ENCODE measurements around the gene NDE1.
A peak's percentile ranks its signal among the peaks of the same experiment; 100 is the strongest.

Gene NDE1

DNA sequence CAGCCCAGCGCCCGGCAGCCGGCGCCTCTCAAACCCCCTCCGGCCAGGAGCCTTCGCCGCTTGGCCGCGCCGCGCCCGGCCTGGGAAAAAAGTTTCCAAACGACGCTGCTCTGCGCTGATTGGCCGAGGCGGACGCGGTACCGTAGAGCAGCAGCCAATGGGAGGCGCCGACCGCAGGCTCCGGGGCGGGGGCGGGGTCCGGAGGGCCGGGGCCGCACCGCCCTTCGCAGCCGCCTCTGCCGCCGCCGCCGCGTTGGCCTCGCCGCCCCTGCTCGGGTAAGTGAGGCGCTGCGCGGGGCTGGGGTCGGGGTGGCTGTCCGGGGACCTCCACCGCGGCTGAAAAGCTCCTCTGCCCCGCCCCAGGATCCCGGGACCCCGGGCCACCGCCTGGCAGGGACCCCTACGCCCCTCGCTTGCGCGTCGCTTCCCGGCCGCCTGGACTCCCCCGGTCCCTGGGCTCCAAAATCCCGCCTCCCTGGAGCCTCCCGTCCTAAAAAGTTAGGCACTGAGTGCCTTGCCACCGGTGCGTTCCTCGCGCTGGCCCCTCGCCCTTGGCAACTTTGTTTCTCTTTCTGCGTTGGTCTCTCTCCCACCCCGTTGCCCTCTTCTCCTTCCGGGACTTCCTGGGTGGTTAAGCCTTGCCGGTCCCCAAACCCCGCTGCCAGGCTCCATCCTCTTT, at the start of gene NDE1:
Gene NDE1 (plus strand): TSS at position 227 of the 679 bp plus-strand sequence. CDS start 14,534 bp downstream, outside the sequence.
- DNase-seq, result peak; percentile 83 to 98 (median 90)
- intact Hi-C loops (cut with DNase I), result no loop called here

DNA sequence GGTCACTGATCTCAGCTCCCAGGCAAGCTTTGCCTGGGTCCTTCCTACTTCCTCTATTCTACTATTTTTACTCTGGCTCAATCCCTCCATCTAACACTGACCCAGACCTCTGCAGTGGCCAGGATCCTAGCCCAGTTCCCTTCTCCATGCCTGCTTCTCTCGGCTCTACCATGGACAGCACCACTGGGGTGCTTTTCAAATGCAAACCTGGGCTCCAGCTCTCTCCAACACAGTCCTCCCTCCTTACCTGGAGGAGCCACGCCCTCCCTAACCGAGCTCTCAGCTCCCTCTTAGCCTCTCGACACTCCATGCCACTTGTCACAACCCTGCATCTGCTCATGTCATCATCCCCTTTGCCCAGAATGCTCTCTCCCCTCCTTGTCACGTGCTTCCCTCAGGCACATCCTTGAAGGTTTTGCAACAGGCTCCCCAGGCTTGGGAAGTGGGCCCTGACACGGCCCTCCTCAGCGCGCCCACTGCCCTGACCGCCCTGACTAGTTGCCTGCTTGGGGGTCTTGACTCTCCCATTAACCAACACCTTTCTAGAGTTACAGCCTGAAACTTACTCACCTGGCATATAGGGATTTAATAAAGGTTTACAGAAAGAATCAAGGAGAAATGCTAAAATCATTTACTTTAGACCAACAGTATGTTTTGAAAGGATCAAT, 48.7 kb upstream of the NDE1 start:
- intact Hi-C loops (cut with DNase I), result loop anchor here (10.0 kb wide), 1 partner anchor 103 kb away; no protein-coding TSS in a partner anchor
- DNase-seq, result peak in 1 of 10 donors; percentile 31

- intact Hi-C loops (cut with DNase I), result loop anchor here (10.0 kb wide), 1 partner anchor 102 kb away; no protein-coding TSS in a partner anchor
- DNase-seq, result peak in 1 of 10 donors; percentile 2
These were observed 47.6 kb upstream of the NDE1 start for GRCh38 chr16:15602285-15603044.

DNA sequence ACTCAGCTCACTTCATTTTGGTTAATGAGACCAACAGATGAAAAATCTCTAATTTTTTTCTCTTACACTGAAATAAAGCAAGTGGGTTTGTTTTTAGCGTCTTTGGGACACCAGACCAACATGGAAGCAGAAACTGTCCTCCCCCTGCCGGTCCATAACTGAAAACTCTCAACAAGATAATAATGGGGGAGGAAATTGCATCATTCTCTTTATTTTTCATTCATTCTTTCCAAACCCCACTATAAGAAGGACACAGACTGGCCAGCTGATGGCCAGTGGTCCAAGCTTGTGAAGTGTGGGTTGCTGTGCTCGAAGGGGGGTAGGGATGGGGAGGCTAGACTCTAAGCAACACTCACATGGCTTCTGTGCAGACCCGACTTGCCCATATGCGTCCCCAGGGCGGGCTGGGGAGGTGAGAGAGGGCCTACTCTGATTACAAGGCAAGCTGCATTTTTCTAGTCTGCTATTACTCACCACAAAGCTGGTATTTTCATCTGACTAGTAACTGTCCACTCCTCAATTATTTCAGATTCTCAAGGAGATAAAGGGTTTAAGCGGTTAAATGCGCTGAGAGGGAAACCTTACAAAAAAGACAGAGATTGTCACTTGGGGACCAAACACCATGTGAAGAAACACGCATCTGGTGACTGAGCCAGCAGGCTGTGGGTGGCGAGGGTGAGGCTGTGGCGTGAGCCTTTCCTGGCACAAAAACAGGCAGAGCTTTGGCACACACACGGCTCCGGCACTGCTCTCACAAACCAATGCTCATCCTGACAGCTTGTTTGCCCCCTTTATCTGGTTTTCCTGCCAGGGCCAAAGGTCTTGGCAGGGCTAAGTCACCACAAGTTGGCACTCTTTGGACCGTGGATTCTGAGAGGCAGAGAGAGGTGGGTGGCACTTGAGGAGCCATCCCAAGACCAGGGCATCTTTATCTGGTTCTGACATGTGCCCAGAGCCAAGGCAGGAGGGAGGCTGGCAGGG, 45.3 kb upstream of the NDE1 start:
- peak; percentile 38 to 94 (median 62) for DNase-seq
- intact Hi-C loops (cut with DNase I), result loop anchor here (10.0 kb wide), 1 partner anchor 100 kb away; no protein-coding TSS in a partner anchor

- intact Hi-C loops (cut with DNase I), result loop anchor here (10.0 kb wide), 1 partner anchor 99 kb away; no protein-coding TSS in a partner anchor
- peak in 1 of 10 donors; percentile 75 for DNase-seq
These were observed 44.1 kb upstream of the NDE1 start for GRCh38 chr16:15605839-15606517.

DNA sequence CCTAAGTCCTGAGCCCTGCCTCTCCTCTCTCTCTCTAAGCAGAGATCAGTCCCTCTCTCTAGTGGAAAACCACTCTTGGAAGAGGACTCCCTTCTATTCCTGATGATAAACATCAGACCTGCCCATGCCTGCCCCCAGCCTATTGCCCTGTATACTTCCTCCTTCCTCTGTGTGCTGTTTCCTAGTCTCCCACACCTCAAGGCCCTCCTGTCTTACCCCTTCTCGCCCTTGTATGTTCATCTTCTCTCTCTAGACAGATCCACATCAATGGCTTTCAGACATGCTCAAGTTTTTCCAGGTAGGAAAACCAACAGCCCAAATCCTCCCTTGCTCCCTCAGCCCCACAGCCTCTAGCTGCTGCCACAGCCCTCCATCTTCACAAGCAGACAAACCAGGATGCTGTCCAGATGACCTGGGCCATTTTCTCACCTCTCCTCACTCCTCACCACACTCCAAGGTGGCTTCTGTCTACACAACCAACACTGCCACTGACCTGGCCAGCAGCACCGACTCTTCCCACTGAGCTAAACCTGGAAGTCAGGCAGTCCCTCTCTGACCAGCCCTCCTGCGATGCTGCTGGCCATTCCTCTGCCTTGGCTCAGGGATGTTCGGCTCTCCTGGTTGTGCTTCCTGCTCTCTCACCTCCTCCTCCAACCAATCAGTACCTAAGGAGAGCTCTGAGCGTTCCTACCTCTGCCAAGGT, 43.4 kb upstream of the NDE1 start:
- DNase-seq, result peak in 1 of 10 donors; percentile 39
- intact Hi-C loops (cut with DNase I), result loop anchor here (10.0 kb wide), 1 partner anchor 98 kb away; no protein-coding TSS in a partner anchor

- intact Hi-C loops (cut with DNase I), result loop anchor here (10.0 kb wide), 1 partner anchor 98 kb away; no protein-coding TSS in a partner anchor
- DNase-seq, result peak in 1 of 10 donors; percentile 52
These were observed 42.8 kb upstream of the NDE1 start for GRCh38 chr16:15607221-15607699.

DNA sequence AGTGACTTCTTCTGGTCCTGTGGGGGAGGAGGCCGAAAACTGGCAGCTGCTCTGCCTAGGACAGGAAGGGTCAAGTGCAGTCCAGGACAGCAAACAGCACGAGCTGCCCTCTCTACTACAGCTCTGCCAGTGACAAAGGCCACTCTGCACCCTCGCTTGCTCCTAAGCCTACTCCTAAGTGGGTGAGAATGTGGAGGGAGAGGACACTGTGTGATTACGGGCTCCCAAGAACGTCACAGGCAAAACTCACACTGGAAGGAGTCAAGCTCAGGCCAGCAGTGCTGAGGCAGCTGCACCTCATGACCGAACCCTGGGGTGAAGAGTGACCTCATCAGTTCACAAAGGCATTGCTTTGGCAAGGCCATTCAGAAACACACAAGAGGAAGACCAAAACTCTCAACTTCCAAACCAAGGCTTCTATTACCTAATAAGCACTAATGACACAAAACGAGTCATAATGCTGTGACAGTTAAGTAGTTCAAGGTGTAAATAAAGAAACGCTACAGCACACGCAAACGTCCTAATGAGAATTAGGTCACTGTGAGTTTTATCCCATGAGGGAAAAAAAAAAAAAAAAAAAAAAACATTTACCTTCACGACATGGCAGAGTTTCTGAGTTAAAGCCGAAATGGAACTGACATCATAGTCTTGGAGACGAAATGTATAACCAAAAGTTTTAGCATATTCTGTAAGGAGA, 42.2 kb upstream of the NDE1 start:
- DNase-seq, result peak in 1 of 10 donors; percentile 75
- intact Hi-C loops (cut with DNase I), result loop anchor here (10.0 kb wide), 1 partner anchor 97 kb away; no protein-coding TSS in a partner anchor

- DNase-seq, result peak in 1 of 10 donors; percentile 29
- intact Hi-C loops (cut with DNase I), result loop anchor here (10.0 kb wide), 1 partner anchor 96 kb away; no protein-coding TSS in a partner anchor
These were observed 41.4 kb upstream of the NDE1 start for GRCh38 chr16:15608398-15609285.

GRCh38 chr16:15609286-15609649, 40.8 kb upstream of the NDE1 start:
- no peak for DNase-seq
- intact Hi-C loops (cut with DNase I), result loop anchor here (10.0 kb wide), 1 partner anchor 96 kb away; no protein-coding TSS in a partner anchor

- DNase-seq, result peak in 1 of 10 donors; percentile 34
- intact Hi-C loops (cut with DNase I), result no loop called here
These were observed 39.6 kb upstream of the NDE1 start for GRCh38 chr16:15610369-15610871.

DNA sequence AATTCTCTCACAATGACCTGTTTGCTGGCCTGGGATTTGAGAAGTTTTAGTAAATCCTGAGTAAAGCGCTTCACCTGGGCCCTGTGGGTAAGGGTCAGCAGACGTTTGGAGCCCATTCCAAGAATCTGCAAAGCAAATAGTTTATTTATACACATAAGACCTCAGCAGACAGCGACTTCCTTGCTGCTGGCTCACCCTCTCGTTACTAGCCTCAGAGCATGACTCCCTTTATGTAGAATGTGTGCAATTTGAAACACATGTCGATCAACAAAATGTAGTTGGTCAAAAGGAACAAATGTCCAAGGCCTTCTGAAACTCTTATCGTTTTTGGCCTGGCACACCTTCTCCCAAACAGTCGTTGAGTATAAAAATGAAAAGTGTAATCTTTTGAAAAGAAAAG, 38.4 kb upstream of the NDE1 start:
- intact Hi-C loops (cut with DNase I), result no loop called here
- DNase-seq, result peak in 1 of 10 donors; percentile 14

DNA sequence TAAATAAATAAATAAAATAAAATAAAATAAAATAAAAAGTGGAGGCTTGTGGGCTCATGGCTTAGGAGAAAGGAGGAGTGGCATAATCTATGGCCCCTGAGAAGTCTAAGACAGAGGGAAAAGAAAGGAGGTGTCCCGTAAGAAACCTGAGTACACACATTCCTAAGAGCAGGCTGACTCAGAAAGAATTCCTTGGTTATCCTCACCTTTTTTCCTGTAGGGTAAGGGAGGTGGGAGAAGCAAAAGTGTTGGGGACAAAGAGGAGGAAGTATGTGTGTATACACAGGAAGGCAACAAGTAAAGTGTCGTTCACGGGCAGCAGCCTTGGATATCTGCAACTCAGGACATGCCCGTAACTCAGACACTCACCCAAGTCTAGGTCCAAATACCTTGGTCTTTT, 36.4 kb upstream of the NDE1 start:
- DNase-seq, result peak in 1 of 10 donors; percentile 16
- intact Hi-C loops (cut with DNase I), result no loop called here

GRCh38 chr16:15616012-15616411, 34.0 kb upstream of the NDE1 start:
- no peak for DNase-seq

DNA sequence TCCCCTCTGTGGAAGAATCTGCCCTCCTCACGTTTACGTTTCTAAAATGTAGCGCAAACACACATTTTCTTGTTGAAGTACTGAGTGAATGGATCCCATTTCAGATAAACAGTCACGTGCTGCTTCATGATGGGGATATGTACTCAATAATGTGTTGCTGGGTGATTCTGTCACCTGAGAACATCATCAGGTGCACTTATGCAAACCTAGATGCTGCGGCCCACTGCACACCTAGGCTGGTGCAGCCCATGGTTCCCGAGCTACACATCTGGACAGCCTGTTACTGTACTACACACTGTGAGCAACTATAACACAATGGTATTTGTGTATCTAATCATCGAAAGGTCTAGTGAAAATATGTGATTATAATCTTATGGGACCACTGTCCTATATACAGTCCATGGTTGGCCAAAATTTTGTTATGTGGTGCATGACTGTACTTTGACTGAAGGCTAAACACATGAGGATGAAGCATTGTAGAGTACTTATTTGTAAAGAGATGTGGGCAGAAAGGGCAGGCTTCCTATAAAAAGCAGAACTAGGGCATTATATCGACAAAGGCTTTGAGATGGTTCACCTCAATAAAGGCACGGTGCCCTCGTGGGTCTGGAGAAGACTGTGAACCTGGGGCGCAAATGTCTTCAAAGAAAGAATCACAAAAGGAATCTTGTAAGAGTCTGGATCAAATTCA, 33.4 kb upstream of the NDE1 start:
- peak in 1 of 10 donors; percentile 27 for DNase-seq
- intact Hi-C loops (cut with DNase I), result no loop called here

More at GRCh38 chr16:15616012-15616411, 34.0 kb upstream of the NDE1 start:
- intact Hi-C loops (cut with DNase I), result no loop called here

- no peak for DNase-seq
- intact Hi-C loops (cut with DNase I), result no loop called here
These were observed 32.1 kb upstream of the NDE1 start for GRCh38 chr16:15617901-15618300.
